Measurements from ENCODE around the gene CLIC1. TPM values are rescaled to one million over a fixed set of nuclear protein-coding genes. Genes with fewer than 3 reads are reported as not detected.

CLIC1 gene
- total and polyA plus RNA-seq, 10 of the 15 experiments (the other 5 are each of a cell fraction or from before 2014, with no cell fraction given), result 446 to 1,266 (median 636) TPM

DNA sequence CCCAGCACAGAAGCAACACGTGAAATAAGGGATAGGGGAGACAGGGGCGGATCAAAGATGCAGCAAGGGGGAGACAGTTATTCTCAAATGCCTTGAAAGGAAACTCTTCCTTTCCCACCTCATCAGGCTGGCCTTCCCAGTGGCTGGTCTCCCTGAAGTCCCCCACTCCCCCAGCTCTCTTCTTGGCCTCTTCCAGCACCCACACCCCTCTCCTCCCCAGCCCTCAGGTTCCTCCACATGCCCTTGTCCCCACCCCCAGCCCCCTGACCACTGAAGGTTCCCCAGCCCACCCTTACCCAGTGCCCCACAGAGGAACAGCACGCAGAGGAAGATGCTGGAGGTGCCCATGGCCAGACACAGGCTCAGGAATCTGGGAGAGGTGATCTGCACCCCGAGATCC is 22.9 kb downstream of the CLIC1 start:
- ATAC-seq, result no peak
- Histone ChIP-seq H3K9me3 (replicated peaks; ENCODE audit: control insufficient read depth, insufficient read depth, low read length) (no peaks in the 10 kb centered on the region), H3K79me2 (ENCODE audit: control insufficient read depth, insufficient read depth, low read length) (no peaks in the 10 kb centered on the region), H3K36me3 (ENCODE audit: control insufficient read depth in 2 of 2, insufficient read depth in 2 of 2, low read length in 1 of 2) (no peaks in the 10 kb centered on the region), H3K9ac (ENCODE audit: control insufficient read depth, insufficient read depth, low read length) (no peak overlapping the region), H3K27me3 (replicated peaks in 1 of 2; ENCODE audit: control insufficient read depth in 2 of 2, insufficient read depth in 2 of 2, low read length in 1 of 2) (peaks cover 0 to 2% of the 10 kb centered on the region in 2 experiments; a peak in 3 of 4 replicates), H3K4me2 (ENCODE audit: control insufficient read depth, insufficient read depth) (no peak overlapping the region), H3K27ac (ENCODE audit: control insufficient read depth, insufficient read depth) (no peak overlapping the region), H3K4me3 (no peak overlapping the region), H4K20me1 (ENCODE audit: control insufficient read depth, insufficient read depth) (no peaks in the 10 kb centered on the region), H2AFZ (ENCODE audit: control insufficient read depth, low read depth, low read length) (no peak overlapping the region), H3K4me1 (ENCODE audit: control insufficient read depth, insufficient read depth, low read length) (no peaks in the 10 kb centered on the region)
- SMC1A ChIA-PET (ENCODE audit: uncharacterized antibody, unreplicated experiment), result interaction anchor here (0.6 kb wide), 1 partner anchor 56 kb away, joined by 3 read pairs; no protein-coding TSS in a partner anchor
- BruUV-seq (replicated peaks), result no TSS peak
- in situ Hi-C loops (cut with MboI) (no loop called here), intact Hi-C loops (cut with micrococcal nuclease; ENCODE audit: unreplicated experiment) (no loop called here)
- CTCF ChIA-PET, result interaction anchor here (0.8 to 2.9 kb wide), 4 partner anchors 10 to 57 kb away, joined by 3 to 14 read pairs (median 4); partner anchors contain the start of gene MPIG6B
- DNase-seq (ENCODE audit: low read depth, low spot score), result no peak
- 0% methylated on average over 4 of the region's 4 CpGs for WGBS (ENCODE audit: insufficient coverage, insufficient replicate concordance, low lambda C conversion rate, missing lambda C conversion rate)
- no peak for FAIRE-seq
- RAD21 ChIA-PET (ENCODE audit: unreplicated experiment), result interaction anchor here (1.2 kb wide), 1 partner anchor 33 kb away, joined by 4 read pairs; the partner anchor contains the start of gene LY6G5C
- POLR2A ChIA-PET, result interaction anchor here (0.6 kb wide), 1 partner anchor 85 kb away, joined by 5 read pairs; no protein-coding TSS in a partner anchor
- TF ChIP-seq WRNIP1 (IDR thresholded peaks at IDR 0.05; ENCODE audit: borderline replicate concordance, low read depth, low read length) (no peak), HDAC2 (IDR thresholded peaks at IDR 0.05) (no peak), NRF1 (conservative IDR thresholded peaks at IDR 0.05; ENCODE audit: low read depth, low read length) (no peak), NR2F1 (conservative IDR thresholded peaks at IDR 0.05) (no peak), REST (IDR thresholded peaks at IDR 0.05; ENCODE audit: low read depth, low read length) (no peak), IKZF1 (conservative IDR thresholded peaks at IDR 0.05) (no peak), MLLT1 (IDR thresholded peaks at IDR 0.05) (no peak), SREBF1 (IDR thresholded peaks at IDR 0.05; ENCODE audit: low read length) (no peak), ZBTB33 (IDR thresholded peaks at IDR 0.05) (no peak), MEF2A (IDR thresholded peaks at IDR 0.05; ENCODE audit: insufficient read depth, low read depth, low read length) (no peak), EP300 (IDR thresholded peaks at IDR 0.05; ENCODE audit: borderline replicate concordance in 1 of 2, control insufficient read depth in 1 of 2, low read depth in 2 of 2, low read length in 2 of 2) (no peak), SPI1 (IDR thresholded peaks at IDR 0.05; ENCODE audit: borderline replicate concordance, insufficient read depth, low read depth, low read length) (no peak), BCL11A (IDR thresholded peaks at IDR 0.05; ENCODE audit: low read depth, low read length) (no peak), POLR2A (IDR thresholded peaks at IDR 0.05; ENCODE audit: low read depth, low read length) (no peak)
- TF ChIP-seq, protein P1, sequence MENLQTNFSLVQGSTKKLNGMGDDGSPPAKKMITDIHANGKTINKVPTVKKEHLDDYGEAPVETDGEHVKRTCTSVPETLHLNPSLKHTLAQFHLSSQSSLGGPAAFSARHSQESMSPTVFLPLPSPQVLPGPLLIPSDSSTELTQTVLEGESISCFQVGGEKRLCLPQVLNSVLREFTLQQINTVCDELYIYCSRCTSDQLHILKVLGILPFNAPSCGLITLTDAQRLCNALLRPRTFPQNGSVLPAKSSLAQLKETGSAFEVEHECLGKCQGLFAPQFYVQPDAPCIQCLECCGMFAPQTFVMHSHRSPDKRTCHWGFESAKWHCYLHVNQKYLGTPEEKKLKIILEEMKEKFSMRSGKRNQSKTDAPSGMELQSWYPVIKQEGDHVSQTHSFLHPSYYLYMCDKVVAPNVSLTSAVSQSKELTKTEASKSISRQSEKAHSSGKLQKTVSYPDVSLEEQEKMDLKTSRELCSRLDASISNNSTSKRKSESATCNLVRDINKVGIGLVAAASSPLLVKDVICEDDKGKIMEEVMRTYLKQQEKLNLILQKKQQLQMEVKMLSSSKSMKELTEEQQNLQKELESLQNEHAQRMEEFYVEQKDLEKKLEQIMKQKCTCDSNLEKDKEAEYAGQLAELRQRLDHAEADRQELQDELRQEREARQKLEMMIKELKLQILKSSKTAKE (IDR thresholded peaks at IDR 0.05; ENCODE audit: low read depth, poor library complexity, severe bottlenecking), result no peak

All from GM12878 (cell line).